Hepatocyte (in vitro differentiated cells): ENCODE data around the gene OTOG. TPM values are rescaled to one million over a fixed set of nuclear protein-coding genes. Genes with fewer than 3 reads are reported as not detected.

Source experiments
- DNase-seq: peaks from one replicate; pipeline ENCODE4 v3.0.0-alpha.2; 2016; ENCODE audit warnings: low spot score
- H2AFZ ChIP-seq: fragments of 200-600 bp; sonication (generic); 2 replicates; pipeline ENCODE4 v1.6.0; 2016; ENCODE audit warnings: antibody characterized with exemption, mild to moderate bottlenecking
- H3K27ac ChIP-seq: fragments of 200-600 bp; sonication (generic); 2 replicates; pipeline ENCODE4 v1.5.1; 2016; ENCODE audit warnings: mild to moderate bottlenecking
- H3K27me3 ChIP-seq: fragments of 200-600 bp; sonication (generic); 2 replicates; pipeline ENCODE4 v1.6.1; 2016
- H3K36me3 ChIP-seq: fragments of 200-600 bp; sonication (generic); replicated peaks from 2 replicates; pipeline ENCODE4 v1.5.1; 2016; ENCODE audit warnings: low read depth; ENCODE audit not compliant: insufficient read depth
- H3K4me1 ChIP-seq: fragments of 200-600 bp; sonication (generic); 2 replicates; pipeline ENCODE4 v1.5.1; 2016; ENCODE audit warnings: mild to moderate bottlenecking, moderate library complexity; ENCODE audit not compliant: insufficient read depth
- H3K4me2 ChIP-seq: fragments of 200-600 bp; sonication (generic); 2 replicates; pipeline ENCODE4 v1.6.0; 2016
- H3K4me3 ChIP-seq: fragments of 200-600 bp; sonication (generic); 2 replicates; pipeline ENCODE4 v1.5.1; 2016; ENCODE audit warnings: mild to moderate bottlenecking
- H3K79me2 ChIP-seq: fragments of 200-600 bp; sonication (generic); 2 replicates; pipeline ENCODE4 v1.6.0; 2017; ENCODE audit warnings: mild to moderate bottlenecking
- H3K9me2 ChIP-seq: fragments of 200-600 bp; sonication (generic); replicated peaks from 2 replicates; pipeline ENCODE4 v1.6.0; 2017; ENCODE audit warnings: mild to moderate bottlenecking; ENCODE audit not compliant: insufficient read depth
- H3K9me3 ChIP-seq: fragments of 200-600 bp; sonication (generic); 2 replicates; pipeline ENCODE4 v1.5.1; 2016; ENCODE audit warnings: low read depth, mild to moderate bottlenecking
- H4K20me1 ChIP-seq: fragments of 200-600 bp; sonication (generic); 2 replicates; pipeline ENCODE4 v1.6.0; 2016; ENCODE audit warnings: mild to moderate bottlenecking; ENCODE audit not compliant: insufficient read depth, poor library complexity, severe bottlenecking
- EZH2 ChIP-seq: fragments of 200-600 bp; sonication (generic); IDR thresholded peaks from 2 replicates; pipeline ENCODE4 v1.6.1; 2016; ENCODE audit warnings: antibody characterized with exemption, mild to moderate bottlenecking, borderline replicate concordance
- EZH2phosphoT487 ChIP-seq: fragments of 200-600 bp; sonication (generic); IDR thresholded peaks from one replicate; pipeline ENCODE4 v1.6.1; 2018; ENCODE audit warnings: antibody characterized with exemption, mild to moderate bottlenecking, low read depth, moderate library complexity; ENCODE audit not compliant: unreplicated experiment, severe bottlenecking
- WGBS: methylation state at CpG from one replicate; pipeline ENCODE4 v1.1.6; 2016; ENCODE audit warnings: low lambda C conversion rate; ENCODE audit errors: missing lambda C conversion rate; 5-methylcytosine and 5-hydroxymethylcytosine counted together
- polyA plus RNA-seq: library from polyadenylated mRNA; unstranded; fragments of >200 nt; fragmentation: Nextera tagmentation; extraction: Ambion mirVana; gene quantifications from 2 replicates; pipeline ENCODE4 v1.2.1, GENCODE V29; 2016
- total RNA-seq: library from RNA; depleted of rRNA; stranded (reverse); fragments of >200 nt; gene quantifications from 2 replicates; pipeline ENCODE4 v1.2.3, GENCODE V29; 2014
- TF ChIP-seq, protein P1 (sequence below): fragments of 200-600 bp; sonication (generic); IDR thresholded peaks from 2 replicates; pipeline ENCODE4 v1.5.1; 2016; ENCODE audit warnings: antibody characterized with exemption, mild to moderate bottlenecking; ENCODE audit not compliant: poor library complexity

OTOG gene
- total and polyA plus RNA-seq, 2 experiments from 2014 or later = 0.27 to 2.0 TPM

DNA sequence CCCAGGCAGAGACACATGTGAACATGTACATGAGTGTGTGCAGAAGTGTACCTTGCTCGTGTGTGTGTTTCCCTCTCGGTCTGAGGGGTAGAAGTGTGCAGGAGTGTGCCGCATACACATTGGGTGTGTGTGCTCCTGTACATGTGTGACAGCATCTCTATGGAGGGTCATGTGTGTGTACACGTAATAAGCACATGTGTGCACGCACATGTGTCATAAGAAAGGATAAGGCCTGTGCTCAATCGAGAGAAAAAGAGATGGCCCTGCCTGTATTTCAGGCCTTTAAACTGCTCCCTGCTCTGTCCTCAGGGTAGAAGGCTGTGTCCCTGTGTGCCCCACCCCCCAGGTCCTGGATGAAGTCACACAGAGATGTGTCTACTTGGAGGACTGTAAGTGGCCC is 61.8 kb downstream of the OTOG start:
- Histone ChIP-seq H3K4me3 (no peak overlapping the region), H3K79me2 (no peaks in the 10 kb centered on the region), H3K4me2 (no peak overlapping the region), H4K20me1 (no peaks in the 10 kb centered on the region), H3K27ac (no peak overlapping the region), H3K9me2 (no peaks in the 10 kb centered on the region), H3K36me3 (no peaks in the 10 kb centered on the region), H3K27me3 (no peaks in the 10 kb centered on the region), H3K9me3 (no peaks in the 10 kb centered on the region), H3K4me1 (no peaks in the 10 kb centered on the region), H2AFZ (no peak overlapping the region)
- TF ChIP-seq EZH2 = no peak
- no peak for TF ChIP-seq EZH2phosphoT487
- TF ChIP-seq, protein P1, sequence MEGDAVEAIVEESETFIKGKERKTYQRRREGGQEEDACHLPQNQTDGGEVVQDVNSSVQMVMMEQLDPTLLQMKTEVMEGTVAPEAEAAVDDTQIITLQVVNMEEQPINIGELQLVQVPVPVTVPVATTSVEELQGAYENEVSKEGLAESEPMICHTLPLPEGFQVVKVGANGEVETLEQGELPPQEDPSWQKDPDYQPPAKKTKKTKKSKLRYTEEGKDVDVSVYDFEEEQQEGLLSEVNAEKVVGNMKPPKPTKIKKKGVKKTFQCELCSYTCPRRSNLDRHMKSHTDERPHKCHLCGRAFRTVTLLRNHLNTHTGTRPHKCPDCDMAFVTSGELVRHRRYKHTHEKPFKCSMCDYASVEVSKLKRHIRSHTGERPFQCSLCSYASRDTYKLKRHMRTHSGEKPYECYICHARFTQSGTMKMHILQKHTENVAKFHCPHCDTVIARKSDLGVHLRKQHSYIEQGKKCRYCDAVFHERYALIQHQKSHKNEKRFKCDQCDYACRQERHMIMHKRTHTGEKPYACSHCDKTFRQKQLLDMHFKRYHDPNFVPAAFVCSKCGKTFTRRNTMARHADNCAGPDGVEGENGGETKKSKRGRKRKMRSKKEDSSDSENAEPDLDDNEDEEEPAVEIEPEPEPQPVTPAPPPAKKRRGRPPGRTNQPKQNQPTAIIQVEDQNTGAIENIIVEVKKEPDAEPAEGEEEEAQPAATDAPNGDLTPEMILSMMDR = no peak
- no peak for DNase-seq
- 93% methylated on average over 6 of the region's 6 CpGs for WGBS

DNA sequence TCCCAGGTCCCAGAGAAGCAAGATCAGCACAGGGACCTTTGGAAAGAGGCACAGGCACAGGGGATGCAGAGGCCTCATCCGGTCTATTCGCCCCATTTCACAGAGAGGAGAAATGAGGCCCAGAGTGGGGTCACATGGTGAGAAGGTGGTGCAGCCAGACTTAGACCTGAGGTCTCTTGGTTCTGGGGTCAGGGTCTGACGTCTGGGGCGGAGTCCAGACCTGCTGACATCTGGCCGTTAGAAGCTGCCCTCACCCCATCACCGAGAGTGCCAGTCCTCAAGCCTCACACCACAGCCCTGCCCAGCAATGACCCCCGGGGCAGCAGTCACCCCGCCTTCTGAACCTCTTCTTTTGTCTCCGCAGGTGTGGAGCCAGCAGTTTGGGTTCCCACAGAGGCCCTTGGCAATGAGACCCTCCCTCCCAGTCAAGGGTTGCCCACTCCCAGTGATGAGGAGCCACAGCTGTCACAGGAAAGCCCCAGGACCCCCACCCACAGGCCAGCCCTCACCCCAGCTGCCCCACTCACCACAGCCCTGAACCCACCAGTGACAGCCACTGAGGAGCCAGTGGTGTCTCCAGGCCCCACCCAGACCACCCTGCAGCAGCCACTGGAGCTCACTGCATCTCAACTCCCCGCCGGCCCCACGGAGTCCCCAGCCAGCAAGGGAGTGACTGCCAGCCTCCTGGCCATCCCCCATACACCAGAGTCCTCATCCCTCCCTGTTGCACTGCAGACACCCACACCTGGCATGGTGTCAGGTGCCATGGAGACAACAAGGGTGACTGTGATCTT is 62.4 kb downstream of the OTOG start:
- TF ChIP-seq EZH2 (no peak), EZH2phosphoT487 (no peak)
- TF ChIP-seq, protein P1 = no peak

DNA sequence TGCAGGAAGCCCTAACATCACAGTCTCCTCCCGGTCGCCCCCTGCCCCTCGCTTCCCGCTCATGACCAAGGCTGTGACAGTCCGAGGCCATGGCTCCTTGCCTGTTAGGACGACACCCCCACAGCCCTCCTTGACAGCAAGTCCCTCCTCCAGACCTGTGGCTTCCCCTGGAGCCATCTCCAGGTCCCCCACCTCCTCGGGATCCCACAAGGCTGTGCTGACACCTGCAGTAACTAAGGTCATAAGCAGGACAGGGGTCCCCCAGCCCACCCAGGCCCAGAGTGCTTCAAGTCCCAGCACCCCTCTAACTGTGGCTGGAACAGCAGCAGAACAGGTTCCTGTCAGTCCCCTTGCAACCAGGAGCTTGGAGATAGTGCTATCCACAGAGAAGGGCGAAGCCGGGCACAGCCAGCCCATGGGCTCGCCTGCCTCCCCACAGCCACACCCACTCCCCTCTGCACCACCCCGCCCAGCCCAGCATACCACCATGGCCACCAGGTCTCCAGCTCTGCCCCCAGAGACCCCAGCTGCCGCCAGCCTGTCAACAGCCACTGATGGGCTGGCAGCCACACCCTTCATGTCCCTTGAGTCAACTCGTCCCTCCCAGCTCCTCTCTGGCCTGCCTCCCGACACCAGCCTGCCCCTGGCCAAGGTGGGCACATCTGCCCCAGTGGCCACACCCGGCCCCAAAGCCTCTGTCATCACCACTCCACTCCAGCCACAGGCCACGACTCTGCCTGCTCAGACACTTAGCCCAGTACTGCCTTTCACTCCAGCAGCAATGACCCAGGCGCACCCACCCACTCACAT is 63.2 kb downstream of the OTOG start:
- H2AFZ ChIP-seq = no peak overlapping the region
- no peaks in the 10 kb centered on the region for H3K9me3 ChIP-seq
- no peaks in the 10 kb centered on the region for H4K20me1 ChIP-seq
- whole genome bisulfite sequencing = 88% methylated on average over 17 of the region's 17 CpGs
- peaks cover 10% of the 10 kb centered on the region for H3K27me3 ChIP-seq
- TF ChIP-seq, protein P1 = no peak
- TF ChIP-seq EZH2 (no peak), EZH2phosphoT487 (no peak)
- no peak for DNase-seq
- H3K4me2 ChIP-seq = no peak overlapping the region
- H3K27ac ChIP-seq = no peak overlapping the region
- H3K36me3 ChIP-seq = no peaks in the 10 kb centered on the region
- H3K79me2 ChIP-seq = no peaks in the 10 kb centered on the region
- no peaks in the 10 kb centered on the region for H3K9me2 ChIP-seq
- no peaks in the 10 kb centered on the region for H3K4me1 ChIP-seq
- H3K4me3 ChIP-seq = no peak overlapping the region

More for the DNA sequence above, 62.4 kb downstream of the OTOG start:
- Histone ChIP-seq H3K4me1 (no peaks in the 10 kb centered on the region), H3K4me3 (no peak overlapping the region), H3K27me3 (peaks cover 2% of the 10 kb centered on the region), H3K4me2 (no peak overlapping the region), H4K20me1 (no peaks in the 10 kb centered on the region), H3K27ac (no peak overlapping the region), H3K36me3 (no peaks in the 10 kb centered on the region), H2AFZ (no peak overlapping the region), H3K9me2 (no peaks in the 10 kb centered on the region), H3K79me2 (no peaks in the 10 kb centered on the region), H3K9me3 (no peaks in the 10 kb centered on the region)
- no peak for DNase-seq
- WGBS = 84% methylated on average over 12 of the region's 12 CpGs
